H9 (cell line): Measurements from ENCODE around the gene CEP112. TPM values are rescaled to one million over a fixed set of nuclear protein-coding genes. Genes with fewer than 3 reads are reported as not detected.
"Not testable (repeated sequence)": the region's sequence is repeated elsewhere in the genome, so short reads cannot be mapped to it uniquely, and the experiment has no call there.

Experiments used
- DNase-seq: peaks from one replicate; pipeline ENCODE4 v3.0.0-alpha.2; 2017
- H2AFZ ChIP-seq: one replicate; pipeline ENCODE4 v1.6.1; 2013; ENCODE audit warnings: mild to moderate bottlenecking, low read length, control low read depth, moderate library complexity
- H2AK5ac ChIP-seq: 2 replicates; pipeline ENCODE4 v1.6.1; 2013; ENCODE audit warnings: low read length, control low read depth, mixed read lengths; ENCODE audit not compliant: insufficient read length
- H2BK120ac ChIP-seq: one replicate; pipeline ENCODE4 v1.6.1; 2013; ENCODE audit warnings: low read depth, mild to moderate bottlenecking, low read length, control low read depth, inconsistent platforms; ENCODE audit not compliant: poor library complexity, severe bottlenecking
- H2BK12ac ChIP-seq: 2 replicates; pipeline ENCODE4 v1.6.1; 2013; ENCODE audit warnings: low read length, control low read depth, mixed read lengths, low read depth; ENCODE audit not compliant: insufficient read length
- H2BK15ac ChIP-seq: 2 replicates; pipeline ENCODE4 v1.6.1; 2013; ENCODE audit warnings: low read depth, low read length, control low read depth
- H2BK20ac ChIP-seq: one replicate; pipeline ENCODE4 v1.6.1; 2013; ENCODE audit warnings: low read depth, mild to moderate bottlenecking, low read length, control low read depth, inconsistent platforms; ENCODE audit not compliant: poor library complexity, severe bottlenecking
- H2BK5ac ChIP-seq: 2 replicates; pipeline ENCODE4 v1.6.1; 2013; ENCODE audit warnings: low read length, control low read depth, mixed read lengths; ENCODE audit not compliant: insufficient read length
- H3K14ac ChIP-seq: 2 replicates; pipeline ENCODE4 v1.6.1; 2013; ENCODE audit warnings: low read length, control low read depth; ENCODE audit not compliant: insufficient read depth
- H3K18ac ChIP-seq: 2 replicates; pipeline ENCODE4 v1.6.1; 2013; ENCODE audit warnings: low read depth, mild to moderate bottlenecking, mixed read lengths, low read length, control low read depth; ENCODE audit not compliant: insufficient read length
- H3K23ac ChIP-seq: 2 replicates; pipeline ENCODE4 v1.6.1; 2013; ENCODE audit warnings: low read length, control low read depth, mixed read lengths, low read depth; ENCODE audit not compliant: insufficient read length
- H3K23me2 ChIP-seq: 2 replicates; pipeline ENCODE4 v1.6.1; 2013; ENCODE audit warnings: low read depth, mild to moderate bottlenecking, mixed read lengths, low read length, control low read depth; ENCODE audit not compliant: insufficient read length, poor library complexity, severe bottlenecking
- H3K27ac ChIP-seq: 2 replicates; pipeline ENCODE4 v1.5.1; 2013; ENCODE audit warnings: low read length, control low read depth, mixed read lengths, low read depth; ENCODE audit not compliant: insufficient read length
- H3K27me3 ChIP-seq: 2 replicates; pipeline ENCODE4 v1.6.1; 2013; ENCODE audit warnings: low read length, control low read depth, inconsistent platforms; ENCODE audit not compliant: insufficient read depth
- H3K4ac ChIP-seq: 2 replicates; pipeline ENCODE4 v1.6.1; 2013; ENCODE audit warnings: low read depth, mild to moderate bottlenecking, control low read depth, inconsistent platforms, low read length, moderate library complexity
- H3K4me1 ChIP-seq: 2 replicates; pipeline ENCODE4 v1.6.1; 2013; ENCODE audit warnings: low read length, control low read depth, inconsistent platforms; ENCODE audit not compliant: insufficient read depth
- H3K4me2 ChIP-seq: 2 replicates; pipeline ENCODE4 v1.6.1; 2013; ENCODE audit warnings: low read length, control low read depth, mixed read lengths; ENCODE audit not compliant: insufficient read length, insufficient read depth
- H3K56ac ChIP-seq: 2 replicates; pipeline ENCODE4 v1.6.1; 2013; ENCODE audit warnings: low read depth, mild to moderate bottlenecking, mixed read lengths, low read length, control low read depth; ENCODE audit not compliant: insufficient read length
- H3K79me1 ChIP-seq: 2 replicates; pipeline ENCODE4 v1.6.1; 2013; ENCODE audit warnings: low read depth, mild to moderate bottlenecking, moderate library complexity, low read length, control low read depth, inconsistent platforms; ENCODE audit not compliant: insufficient read depth, poor library complexity, severe bottlenecking
- H3K79me2 ChIP-seq: 2 replicates; pipeline ENCODE4 v1.6.1; 2013; ENCODE audit warnings: low read length, control low read depth, inconsistent platforms; ENCODE audit not compliant: insufficient read depth
- H3K9ac ChIP-seq: 2 replicates; pipeline ENCODE4 v1.6.1; 2013; ENCODE audit warnings: low read length, control low read depth, mixed read lengths; ENCODE audit not compliant: insufficient read length; ENCODE audit errors: extremely low read depth
- H3K9me3 ChIP-seq: one replicate; pipeline ENCODE4 v1.6.1; 2013; ENCODE audit warnings: low read depth, low read length, inconsistent platforms; ENCODE audit not compliant: control insufficient read depth
- H3T11ph ChIP-seq: one replicate; pipeline ENCODE4 v1.6.1; 2013; ENCODE audit warnings: mild to moderate bottlenecking, low read length, control low read depth, inconsistent platforms
- H4K20me1 ChIP-seq: one replicate; pipeline ENCODE4 v1.6.1; 2013; ENCODE audit not compliant: control insufficient read depth, insufficient read length, insufficient read depth
- H4K5ac ChIP-seq: 2 replicates; pipeline ENCODE4 v1.6.1; 2013; ENCODE audit warnings: low read depth, mild to moderate bottlenecking, mixed read lengths, low read length, control low read depth; ENCODE audit not compliant: insufficient read length
- H4K8ac ChIP-seq: replicated peaks from 2 replicates; pipeline ENCODE4 v1.6.1; 2013; ENCODE audit warnings: low read length, control low read depth, mixed read lengths, low read depth; ENCODE audit not compliant: insufficient read length
- H4K91ac ChIP-seq: 2 replicates; pipeline ENCODE4 v1.6.1; 2013; ENCODE audit warnings: low read depth, mild to moderate bottlenecking, moderate library complexity, mixed read lengths, low read length, control low read depth; ENCODE audit not compliant: insufficient read length
- H3K27ac Mint-ChIP-seq, 3 experiments: 2 replicates in 2 of 3; 3 replicates in 1 of 3; pipeline ENCODE4 v1.8.0; 2020 to 2021; ENCODE audit warnings: mixed read lengths in 3 of 3, mild to moderate bottlenecking in 1 of 3, moderate library complexity in 1 of 3
- H3K27me3 Mint-ChIP-seq: 2 replicates; pipeline ENCODE4 v1.8.0; 2021; ENCODE audit warnings: low read depth, mild to moderate bottlenecking, moderate library complexity, mixed read lengths
- H3K36me3 Mint-ChIP-seq, 3 experiments: 2 replicates in 2 of 3; 3 replicates in 1 of 3; pipeline ENCODE4 v1.8.0; 2020 to 2021; ENCODE audit warnings: low read depth in 3 of 3, mixed read lengths in 3 of 3; ENCODE audit not compliant: insufficient read depth in 1 of 3
- H3K4me1 Mint-ChIP-seq, 2 experiments: 2 replicates each; pipeline ENCODE4 v1.8.0; 2020; ENCODE audit warnings: mixed read lengths in 2 of 2
- H3K4me3 Mint-ChIP-seq, 2 experiments: 2 replicates in 1 of 2; 3 replicates in 1 of 2; pipeline ENCODE4 v1.8.0; 2020 to 2021; ENCODE audit warnings: mild to moderate bottlenecking in 2 of 2, mixed read lengths in 2 of 2, moderate library complexity in 1 of 2
- H3K9me3 Mint-ChIP-seq, 2 experiments: 2 replicates in 1 of 2; 3 replicates in 1 of 2; pipeline ENCODE4 v1.8.0; 2020; ENCODE audit warnings: mild to moderate bottlenecking in 2 of 2, mixed read lengths in 2 of 2, moderate library complexity in 1 of 2
- CTCF ChIP-seq: fragments of 200-600 bp; sonication (generic); conservative IDR thresholded peaks from 3 replicates; pipeline ENCODE4 v1.8.0; 2021; ENCODE audit warnings: antibody characterized with exemption, mild to moderate bottlenecking
- WGBS: extraction: QIAGEN DNeasy Blood & Tissue Kit; methylation state at CpG from one replicate; pipeline ENCODE4 v1.1.7; 2013; ENCODE audit warnings: missing lambda C conversion rate, low lambda C conversion rate, mixed read lengths; ENCODE audit not compliant: insufficient read length; ENCODE audit errors: extremely low coverage; 5-methylcytosine and 5-hydroxymethylcytosine counted together
- total RNA-seq: library from RNA; stranded (reverse); gene quantifications from 2 replicates; pipeline ENCODE4 v1.2.1, GENCODE V29; 2021

Gene CEP112
- total RNA-seq, 1 experiment from 2014 or later, result 5.4 TPM

GRCh38 chr17:65830356-65830755, 361.6 kb downstream of the CEP112 start:
- H3T11ph ChIP-seq, result no peak overlapping the region
- H3K27ac ChIP-seq, result no peak overlapping the region
- no peak overlapping the region for H2BK12ac ChIP-seq
- no peak overlapping the region for H3K27ac Mint-ChIP-seq
- H3K56ac ChIP-seq, result no peak overlapping the region
- H2AFZ ChIP-seq, result no peak overlapping the region
- no peaks in the 10 kb centered on the region for H3K4me1 Mint-ChIP-seq
- H3K18ac ChIP-seq, result no peak overlapping the region
- H4K8ac ChIP-seq, result no peak overlapping the region
- H3K9me3 Mint-ChIP-seq, result peaks cover 25 to 37% of the 10 kb centered on the region in 2 experiments
- no peak overlapping the region for H2BK5ac ChIP-seq
- H3K23ac ChIP-seq, result no peak overlapping the region
- H2BK120ac ChIP-seq, result no peak overlapping the region
- no peak overlapping the region for H4K5ac ChIP-seq
- no peaks in the 10 kb centered on the region for H3K27me3 Mint-ChIP-seq
- no peaks in the 10 kb centered on the region for H3K4me1 ChIP-seq
- H3K27me3 ChIP-seq, result no peaks in the 10 kb centered on the region
- H2BK15ac ChIP-seq, result no peak overlapping the region
- no peak overlapping the region for H3K14ac ChIP-seq
- H3K4ac ChIP-seq, result no peak overlapping the region
- H4K20me1 ChIP-seq, result no peaks in the 10 kb centered on the region
- peaks cover 17 to 30% (median 18%) of the 10 kb centered on the region in 3 experiments for H3K36me3 Mint-ChIP-seq
- no CpG with 5 or more reads among the region's 2 CpGs for WGBS
- TF ChIP-seq CTCF, result no peak
- H3K9me3 ChIP-seq, result no peaks in the 10 kb centered on the region
- H3K79me2 ChIP-seq, result no peaks in the 10 kb centered on the region
- no peak overlapping the region for H4K91ac ChIP-seq
- no peak overlapping the region for H3K4me3 Mint-ChIP-seq
- no peak overlapping the region for H3K9ac ChIP-seq
- H2AK5ac ChIP-seq, result no peak overlapping the region
- DNase-seq, result no peak
- no peak overlapping the region for H3K4me2 ChIP-seq
- H3K23me2 ChIP-seq, result no peaks in the 10 kb centered on the region
- H3K79me1 ChIP-seq, result no peaks in the 10 kb centered on the region
- H2BK20ac ChIP-seq, result no peak overlapping the region

DNA sequence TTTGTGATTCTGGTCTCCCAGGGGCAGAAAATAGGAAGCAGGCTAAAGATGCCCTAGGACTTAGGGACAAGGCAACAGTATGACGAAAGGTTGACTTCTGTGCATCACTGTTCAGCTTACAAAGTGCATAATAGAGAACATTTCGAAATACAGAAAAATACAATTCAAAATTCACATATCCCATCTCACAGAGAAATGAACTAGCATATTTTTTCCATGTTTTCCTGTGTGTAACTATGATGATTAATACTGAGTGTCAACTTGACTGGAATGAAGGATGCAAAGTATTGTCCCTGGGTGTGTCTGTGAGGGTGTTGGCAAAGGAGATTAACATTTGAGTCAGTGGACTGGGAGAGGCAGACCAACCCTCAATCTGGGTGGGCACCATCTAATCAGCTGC, 365.4 kb downstream of the CEP112 start:
- not testable (repeated sequence) for H3K14ac ChIP-seq, H3K4me2 ChIP-seq, H3K4me1 ChIP-seq, H3K9ac ChIP-seq, H4K5ac ChIP-seq, H3K56ac ChIP-seq, H3K36me3 Mint-ChIP-seq, H2BK120ac ChIP-seq, H3K23me2 ChIP-seq, H2AFZ ChIP-seq, H3K27ac Mint-ChIP-seq, H2BK5ac ChIP-seq, H3T11ph ChIP-seq, H3K27me3 ChIP-seq, H3K9me3 ChIP-seq, H2BK15ac ChIP-seq, H2BK20ac ChIP-seq, H4K8ac ChIP-seq, H4K20me1 ChIP-seq, H2AK5ac ChIP-seq, H3K79me2 ChIP-seq, H3K79me1 ChIP-seq, H2BK12ac ChIP-seq, H4K91ac ChIP-seq, H3K27ac ChIP-seq, DNase-seq, H3K18ac ChIP-seq, H3K4me3 Mint-ChIP-seq, H3K4me1 Mint-ChIP-seq, H3K23ac ChIP-seq, H3K4ac ChIP-seq, H3K27me3 Mint-ChIP-seq
- WGBS, result no CpG with 5 or more reads among the region's 2 CpGs
- peaks cover 4 to 12% of the 10 kb centered on the region in 2 experiments for H3K9me3 Mint-ChIP-seq
